HepG2 (cell line): ENCODE data around the gene C15orf62. TPM values are rescaled to one million over a fixed set of nuclear protein-coding genes. Genes with fewer than 3 reads are reported as not detected.
A peak's percentile ranks its signal among the peaks of the same experiment; 100 is the strongest.

Experiments
- CREBL2 ChIP-seq: sonication (generic); formaldehyde crosslinking; IDR thresholded peaks from 2 replicates; pipeline ENCODE4 v1.8.1; 2023; ENCODE audit warnings: missing genetic modification reagents, mild to moderate bottlenecking, borderline replicate concordance
- FOXK1 ChIP-seq: sonication (generic); formaldehyde crosslinking; IDR thresholded peaks from 2 replicates; pipeline ENCODE4 v1.4.0; 2020; ENCODE audit warnings: low read depth, missing genetic modification reagents, borderline replicate concordance
- FOXO4 ChIP-seq: sonication (generic); formaldehyde crosslinking; conservative IDR thresholded peaks from 2 replicates; pipeline ENCODE4 v1.8.1; 2023; ENCODE audit warnings: missing genetic modification reagents
- HIC2 ChIP-seq: sonication (generic); formaldehyde crosslinking; IDR thresholded peaks from 2 replicates; pipeline ENCODE4 v1.9.0; 2022; ENCODE audit warnings: low read depth, missing genetic modification reagents
- HOXA7 ChIP-seq: sonication (generic); formaldehyde crosslinking; IDR thresholded peaks from 2 replicates; pipeline ENCODE4 v1.8.1; 2022; ENCODE audit warnings: mild to moderate bottlenecking, missing genetic modification reagents, moderate library complexity
- IRF2 ChIP-seq: IDR thresholded peaks from 2 replicates; pipeline ENCODE4 v1.6.1; 2018; ENCODE audit warnings: missing genetic modification reagents, missing compliant biosample characterization
- KDM6A ChIP-seq: IDR thresholded peaks from 2 replicates; pipeline ENCODE4 v1.6.1; 2016; ENCODE audit warnings: low read depth
- NBN ChIP-seq: fragments of 450-650 bp; conservative IDR thresholded peaks from 2 replicates; pipeline ENCODE4 v1.6.1; 2017
- NFRKB ChIP-seq: fragments of 450-650 bp; IDR thresholded peaks from 2 replicates; pipeline ENCODE4 v1.6.1; 2017
- NR2C2 ChIP-seq: sonication (generic); formaldehyde crosslinking; IDR thresholded peaks from 2 replicates; pipeline ENCODE4 v1.4.0; 2020; ENCODE audit warnings: missing genetic modification reagents, mild to moderate bottlenecking, moderate library complexity, borderline replicate concordance
- NR2F2 ChIP-seq: IDR thresholded peaks from 2 replicates; pipeline ENCODE4 v1.6.1; 2012; ENCODE audit warnings: low read depth, inconsistent platforms, borderline replicate concordance
- RBAK ChIP-seq: sonication (generic); formaldehyde crosslinking; IDR thresholded peaks from 2 replicates; pipeline ENCODE4 v1.5.1; 2020; ENCODE audit warnings: mild to moderate bottlenecking, missing genetic modification reagents
- SP2 ChIP-seq: sonication (generic); formaldehyde crosslinking; IDR thresholded peaks from 2 replicates; pipeline ENCODE4 v1.5.1; 2020; ENCODE audit warnings: mild to moderate bottlenecking, missing genetic modification reagents
- TOPORS ChIP-seq: sonication (generic); formaldehyde crosslinking; IDR thresholded peaks from 2 replicates; pipeline ENCODE4 v1.8.0; 2023; ENCODE audit warnings: mild to moderate bottlenecking, missing genetic modification reagents
- ZNF446 ChIP-seq: sonication (generic); formaldehyde crosslinking; IDR thresholded peaks from 2 replicates; pipeline ENCODE4 v1.5.0; 2020; ENCODE audit warnings: mild to moderate bottlenecking, missing genetic modification reagents
- ZNF468 ChIP-seq: sonication (generic); formaldehyde crosslinking; IDR thresholded peaks from 2 replicates; pipeline ENCODE4 v1.8.0; 2022; ENCODE audit warnings: mild to moderate bottlenecking, moderate library complexity, missing genetic modification reagents
- ZNF572 ChIP-seq: sonication (generic); formaldehyde crosslinking; IDR thresholded peaks from 2 replicates; pipeline ENCODE4 v1.5.1; 2020; ENCODE audit warnings: mild to moderate bottlenecking, missing genetic modification reagents
- polyA plus RNA-seq, 8 experiments: library from polyadenylated mRNA; depleted of rRNA in 3 of 8; stranded (reverse) in 7 of 8; unstranded in 1 of 8; fragments of >200 nt; fragmentation: Illumina TruSeq in 4 of 8; extraction: Trizol in 4 of 8; gene quantifications; 2 replicates each; pipeline versions ENCODE4 v1.2.1 to v1.2.3, GENCODE V29; 2011 to 2016; ENCODE audit warnings: low read depth in 4 of 8, missing spikeins in 1 of 8, mixed read lengths in 1 of 8; ENCODE audit not compliant: insufficient read depth in 1 of 8
- total RNA-seq, 5 experiments: library from RNA; depleted of rRNA; stranded (reverse); fragments of >200 nt; fragmentation: Illumina TruSeq; extraction: Trizol; gene quantifications; 2 replicates each; pipeline ENCODE4 v1.2.3, GENCODE V29; 2016; ENCODE audit warnings: low read depth in 1 of 5
- TF ChIP-seq, protein P1 (sequence below): sonication (generic); formaldehyde crosslinking; IDR thresholded peaks from 2 replicates; pipeline ENCODE4 v1.4.0; 2020; ENCODE audit warnings: mild to moderate bottlenecking, missing genetic modification reagents
- TF ChIP-seq, protein P2 (sequence below): IDR thresholded peaks from 2 replicates; pipeline ENCODE4 v1.6.1; 2012; ENCODE audit warnings: inconsistent platforms
- TF ChIP-seq, protein P3 (sequence below): sonication (generic); formaldehyde crosslinking; IDR thresholded peaks from 2 replicates; pipeline ENCODE4 v1.9.0; 2021; ENCODE audit warnings: missing genetic modification reagents, mild to moderate bottlenecking, borderline replicate concordance
- TF ChIP-seq, protein P4 (sequence below): sonication (generic); formaldehyde crosslinking; IDR thresholded peaks from 2 replicates; pipeline ENCODE4 v1.8.0; 2022; ENCODE audit warnings: mild to moderate bottlenecking, missing genetic modification reagents

Gene C15orf62
- total and polyA plus RNA-seq, 2 of the 13 experiments (the other 11 are each of a cell fraction or from before 2014, with no cell fraction given) = 0.51 to 1.1 TPM

- TF ChIP-seq FOXO4 (CRISPR knock-in tag) = no peak
- TF ChIP-seq RBAK (CRISPR knock-in tag) = no peak
- peak; percentile 52; the same call in 1 of the 2 replicates for TF ChIP-seq NR2C2 (CRISPR knock-in tag)
- TF ChIP-seq, protein P1, sequence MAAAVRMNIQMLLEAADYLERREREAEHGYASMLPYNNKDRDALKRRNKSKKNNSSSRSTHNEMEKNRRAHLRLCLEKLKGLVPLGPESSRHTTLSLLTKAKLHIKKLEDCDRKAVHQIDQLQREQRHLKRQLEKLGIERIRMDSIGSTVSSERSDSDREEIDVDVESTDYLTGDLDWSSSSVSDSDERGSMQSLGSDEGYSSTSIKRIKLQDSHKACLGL (CRISPR knock-in tag) = no peak
- no peak for TF ChIP-seq HIC2 (CRISPR knock-in tag)
- TF ChIP-seq, protein P2, sequence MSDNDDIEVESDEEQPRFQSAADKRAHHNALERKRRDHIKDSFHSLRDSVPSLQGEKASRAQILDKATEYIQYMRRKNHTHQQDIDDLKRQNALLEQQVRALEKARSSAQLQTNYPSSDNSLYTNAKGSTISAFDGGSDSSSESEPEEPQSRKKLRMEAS = no peak
- TF ChIP-seq CREBL2 (CRISPR knock-in tag) = no peak
- no peak for TF ChIP-seq NBN
- TF ChIP-seq, protein P3, sequence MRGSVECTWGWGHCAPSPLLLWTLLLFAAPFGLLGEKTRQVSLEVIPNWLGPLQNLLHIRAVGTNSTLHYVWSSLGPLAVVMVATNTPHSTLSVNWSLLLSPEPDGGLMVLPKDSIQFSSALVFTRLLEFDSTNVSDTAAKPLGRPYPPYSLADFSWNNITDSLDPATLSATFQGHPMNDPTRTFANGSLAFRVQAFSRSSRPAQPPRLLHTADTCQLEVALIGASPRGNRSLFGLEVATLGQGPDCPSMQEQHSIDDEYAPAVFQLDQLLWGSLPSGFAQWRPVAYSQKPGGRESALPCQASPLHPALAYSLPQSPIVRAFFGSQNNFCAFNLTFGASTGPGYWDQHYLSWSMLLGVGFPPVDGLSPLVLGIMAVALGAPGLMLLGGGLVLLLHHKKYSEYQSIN = no peak
- TF ChIP-seq IRF2 (CRISPR knock-in tag) = peak; percentile 55; the same call in 1 of the 2 replicates
- TF ChIP-seq ZNF572 (CRISPR knock-in tag) = no peak
- TF ChIP-seq TOPORS = no peak
- TF ChIP-seq FOXK1 (CRISPR knock-in tag) = peak; percentile 79
- peak; percentile 86 for TF ChIP-seq NR2F2
- no peak for TF ChIP-seq ZNF468 (CRISPR knock-in tag)
- no peak for TF ChIP-seq NFRKB
- no peak for TF ChIP-seq SP2 (CRISPR knock-in tag)
- TF ChIP-seq KDM6A (CRISPR knock-in tag) = peak; percentile 76
- TF ChIP-seq ZNF446 (CRISPR knock-in tag) = no peak
- TF ChIP-seq, protein P4, sequence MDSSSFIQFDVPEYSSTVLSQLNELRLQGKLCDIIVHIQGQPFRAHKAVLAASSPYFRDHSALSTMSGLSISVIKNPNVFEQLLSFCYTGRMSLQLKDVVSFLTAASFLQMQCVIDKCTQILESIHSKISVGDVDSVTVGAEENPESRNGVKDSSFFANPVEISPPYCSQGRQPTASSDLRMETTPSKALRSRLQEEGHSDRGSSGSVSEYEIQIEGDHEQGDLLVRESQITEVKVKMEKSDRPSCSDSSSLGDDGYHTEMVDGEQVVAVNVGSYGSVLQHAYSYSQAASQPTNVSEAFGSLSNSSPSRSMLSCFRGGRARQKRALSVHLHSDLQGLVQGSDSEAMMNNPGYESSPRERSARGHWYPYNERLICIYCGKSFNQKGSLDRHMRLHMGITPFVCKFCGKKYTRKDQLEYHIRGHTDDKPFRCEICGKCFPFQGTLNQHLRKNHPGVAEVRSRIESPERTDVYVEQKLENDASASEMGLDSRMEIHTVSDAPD (CRISPR knock-in tag) = no peak
- TF ChIP-seq HOXA7 (CRISPR knock-in tag) = no peak
Measured at GRCh38 chr15:40793216-40793989, 23.6 kb downstream of the C15orf62 start (continued).
